Astrocyte (in vitro differentiated cells and primary cell): ENCODE data around the gene DNAH2. TPM values are rescaled to one million over a fixed set of nuclear protein-coding genes. Genes with fewer than 3 reads are reported as not detected.

ENCODE experiments used
- DNase-seq: peaks from one replicate; pipeline ENCODE4 v3.0.0-alpha.2; 2010; ENCODE audit warnings: low read depth
- FAIRE-seq: peaks from 2 replicates; lab custom pipeline; 2011; peaks lifted over from hg19 to GRCh38; lab: Jason Lieb, UNC
- H2AFZ ChIP-seq: 2 replicates; pipeline ENCODE4 v1.6.0; 2012; ENCODE audit warnings: low read depth, low read length, inconsistent platforms
- H3K27ac ChIP-seq: 2 replicates; pipeline ENCODE4 v1.5.1; 2011; ENCODE audit warnings: low read depth, low read length, inconsistent platforms
- H3K27me3 ChIP-seq: 2 replicates; pipeline ENCODE4 v1.6.0; 2011; ENCODE audit warnings: low read length, inconsistent platforms; ENCODE audit not compliant: insufficient read depth
- H3K36me3 ChIP-seq: 2 replicates; pipeline ENCODE4 v1.5.1; 2011; ENCODE audit warnings: low read length, inconsistent platforms; ENCODE audit not compliant: insufficient read depth
- H3K4me1 ChIP-seq: 2 replicates; pipeline ENCODE4 v1.5.1; 2011; ENCODE audit warnings: low read length, inconsistent platforms; ENCODE audit not compliant: insufficient read depth
- H3K4me2 ChIP-seq: 2 replicates; pipeline ENCODE4 v1.6.0; 2012; ENCODE audit warnings: low read length, inconsistent platforms
- H3K4me3 ChIP-seq: 2 replicates; pipeline ENCODE4 v1.5.1; 2011; ENCODE audit warnings: low read depth, mild to moderate bottlenecking, low read length, inconsistent platforms; ENCODE audit not compliant: insufficient read depth
- H3K79me2 ChIP-seq: 2 replicates; pipeline ENCODE4 v1.6.0; 2012; ENCODE audit warnings: mild to moderate bottlenecking, low read length, inconsistent platforms; ENCODE audit not compliant: insufficient read depth
- H3K9ac ChIP-seq: 2 replicates; pipeline ENCODE4 v1.6.0; 2012; ENCODE audit warnings: mild to moderate bottlenecking, low read length, inconsistent platforms
- H3K9me3 ChIP-seq: 2 replicates; pipeline ENCODE4 v1.5.1; 2012; ENCODE audit warnings: low read depth, mild to moderate bottlenecking, low read length, inconsistent platforms; ENCODE audit not compliant: insufficient read depth
- H4K20me1 ChIP-seq: 2 replicates; pipeline ENCODE4 v1.6.0; 2012; ENCODE audit warnings: low read length, inconsistent platforms; ENCODE audit not compliant: insufficient read depth
- H3K27ac Mint-ChIP-seq: one replicate; pipeline ENCODE4 v1.8.0; 2021; ENCODE audit warnings: mild to moderate bottlenecking, mixed read lengths; ENCODE audit not compliant: unreplicated experiment
- H3K27me3 Mint-ChIP-seq: one replicate; pipeline ENCODE4 v1.8.0; 2021; ENCODE audit warnings: low read depth, mixed read lengths; ENCODE audit not compliant: unreplicated experiment
- H3K36me3 Mint-ChIP-seq: one replicate; pipeline ENCODE4 v1.8.0; 2021; ENCODE audit warnings: low read depth, mixed read lengths; ENCODE audit not compliant: unreplicated experiment
- H3K4me1 Mint-ChIP-seq: one replicate; pipeline ENCODE4 v1.8.0; 2021; ENCODE audit warnings: low read depth, mixed read lengths; ENCODE audit not compliant: unreplicated experiment
- H3K4me3 Mint-ChIP-seq: one replicate; pipeline ENCODE4 v1.8.0; 2021; ENCODE audit warnings: mild to moderate bottlenecking, moderate library complexity, mixed read lengths; ENCODE audit not compliant: unreplicated experiment
- H3K9me3 Mint-ChIP-seq: one replicate; pipeline ENCODE4 v1.8.0; 2021; ENCODE audit warnings: mild to moderate bottlenecking, mixed read lengths; ENCODE audit not compliant: unreplicated experiment
- EZH2 ChIP-seq: IDR thresholded peaks from 2 replicates; pipeline ENCODE4 v1.6.1; 2012; ENCODE audit warnings: mild to moderate bottlenecking, low read length, inconsistent platforms; ENCODE audit not compliant: insufficient read depth
- total RNA-seq: library from RNA; stranded (reverse); gene quantifications from 2 replicates; pipeline ENCODE4 v1.2.1, GENCODE V29; 2021
- TF ChIP-seq, protein P1 (sequence below): IDR thresholded peaks from 2 replicates; pipeline ENCODE4 v1.5.1; 2011; ENCODE audit warnings: low read depth, mild to moderate bottlenecking, inconsistent platforms, low read length, moderate library complexity; ENCODE audit not compliant: insufficient read depth

DNAH2 gene
- total RNA-seq, 1 donor from 2014 or later: 0.11 TPM

- H3K79me2 ChIP-seq: peaks cover 12% of the 10 kb centered on the region
- no peak for TF ChIP-seq EZH2
- TF ChIP-seq, protein P1, sequence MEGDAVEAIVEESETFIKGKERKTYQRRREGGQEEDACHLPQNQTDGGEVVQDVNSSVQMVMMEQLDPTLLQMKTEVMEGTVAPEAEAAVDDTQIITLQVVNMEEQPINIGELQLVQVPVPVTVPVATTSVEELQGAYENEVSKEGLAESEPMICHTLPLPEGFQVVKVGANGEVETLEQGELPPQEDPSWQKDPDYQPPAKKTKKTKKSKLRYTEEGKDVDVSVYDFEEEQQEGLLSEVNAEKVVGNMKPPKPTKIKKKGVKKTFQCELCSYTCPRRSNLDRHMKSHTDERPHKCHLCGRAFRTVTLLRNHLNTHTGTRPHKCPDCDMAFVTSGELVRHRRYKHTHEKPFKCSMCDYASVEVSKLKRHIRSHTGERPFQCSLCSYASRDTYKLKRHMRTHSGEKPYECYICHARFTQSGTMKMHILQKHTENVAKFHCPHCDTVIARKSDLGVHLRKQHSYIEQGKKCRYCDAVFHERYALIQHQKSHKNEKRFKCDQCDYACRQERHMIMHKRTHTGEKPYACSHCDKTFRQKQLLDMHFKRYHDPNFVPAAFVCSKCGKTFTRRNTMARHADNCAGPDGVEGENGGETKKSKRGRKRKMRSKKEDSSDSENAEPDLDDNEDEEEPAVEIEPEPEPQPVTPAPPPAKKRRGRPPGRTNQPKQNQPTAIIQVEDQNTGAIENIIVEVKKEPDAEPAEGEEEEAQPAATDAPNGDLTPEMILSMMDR: no peak
- no peaks in the 10 kb centered on the region for H3K27me3 ChIP-seq
- no peak overlapping the region for H3K4me3 ChIP-seq
- no peak for FAIRE-seq
- no peak for DNase-seq
- Mint-ChIP-seq H3K27me3 (no peaks in the 10 kb centered on the region), H3K4me3 (no peak overlapping the region), H3K9me3 (no peaks in the 10 kb centered on the region), H3K4me1 (no peaks in the 10 kb centered on the region), H3K27ac (no peak overlapping the region), H3K36me3 (no peaks in the 10 kb centered on the region)
- H3K36me3 ChIP-seq: peaks cover 14% of the 10 kb centered on the region
- peaks cover 10% of the 10 kb centered on the region for H3K4me1 ChIP-seq
- H3K9me3 ChIP-seq: no peaks in the 10 kb centered on the region
- H3K9ac ChIP-seq: peak overlapping the region; percentile 25
- no peaks in the 10 kb centered on the region for H4K20me1 ChIP-seq
- no peak overlapping the region for H3K27ac ChIP-seq
- H2AFZ ChIP-seq: no peak overlapping the region
- H3K4me2 ChIP-seq: peak overlapping the region; percentile 12
These were observed 163.9 kb downstream of the DNAH2 start for GRCh38 chr17:7881276-7882054.

DNA sequence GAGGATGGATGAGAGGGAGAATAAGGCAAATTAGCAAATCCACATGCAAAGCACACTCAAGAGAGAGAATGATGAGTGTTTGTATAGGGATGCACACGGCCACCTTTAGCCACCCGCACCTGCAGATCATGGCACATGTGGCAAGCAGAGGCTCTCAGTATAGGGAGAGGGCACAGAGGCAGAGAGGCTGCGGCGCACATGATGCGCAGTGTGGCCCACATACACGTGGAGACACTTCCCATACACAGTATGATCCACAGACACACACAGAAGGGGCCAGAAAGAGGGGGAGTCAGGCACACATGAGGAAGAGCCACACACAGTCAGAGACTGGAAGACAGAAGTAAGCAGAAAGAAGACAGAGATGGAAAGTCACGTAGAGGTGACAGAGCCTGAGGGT, 164.5 kb downstream of the DNAH2 start:
- Mint-ChIP-seq H3K4me3 (no peak overlapping the region), H3K4me1 (no peaks in the 10 kb centered on the region), H3K27me3 (no peaks in the 10 kb centered on the region), H3K27ac (no peak overlapping the region), H3K36me3 (no peaks in the 10 kb centered on the region), H3K9me3 (no peaks in the 10 kb centered on the region)
- peak overlapping the region; percentile 12 for H3K4me2 ChIP-seq
- no peak overlapping the region for H3K4me3 ChIP-seq
- H3K27ac ChIP-seq: no peak overlapping the region
- peaks cover 14% of the 10 kb centered on the region for H3K36me3 ChIP-seq
- H3K9me3 ChIP-seq: no peaks in the 10 kb centered on the region
- no peaks in the 10 kb centered on the region for H4K20me1 ChIP-seq
- TF ChIP-seq EZH2: no peak
- DNase-seq (no peak), FAIRE-seq (no peak)
- H2AFZ ChIP-seq: no peak overlapping the region
- no peaks in the 10 kb centered on the region for H3K27me3 ChIP-seq
- peak overlapping the region; percentile 25 for H3K9ac ChIP-seq
- peaks cover 12% of the 10 kb centered on the region for H3K79me2 ChIP-seq
- H3K4me1 ChIP-seq: peaks cover 13% of the 10 kb centered on the region

DNA sequence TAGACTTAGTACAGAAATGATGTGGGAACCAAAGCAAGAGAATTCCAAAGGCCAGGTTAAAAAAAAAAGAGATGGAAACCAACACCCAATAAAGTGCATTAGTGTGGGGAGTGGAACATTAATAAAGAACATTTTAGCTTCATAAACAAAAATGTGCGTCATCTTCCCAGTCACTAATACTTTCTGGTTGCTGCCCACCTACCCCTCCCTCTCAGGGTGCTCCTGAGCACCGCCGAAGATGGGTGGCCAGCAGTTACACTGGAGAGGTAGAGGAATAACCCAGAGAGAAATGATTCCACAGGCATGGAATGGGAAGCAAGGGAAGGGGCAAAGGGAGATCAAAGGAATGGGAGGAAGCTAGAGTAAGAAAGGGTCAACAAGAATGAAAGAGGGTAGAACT, 165.1 kb downstream of the DNAH2 start:
- H3K4me1 Mint-ChIP-seq: no peaks in the 10 kb centered on the region
- H3K79me2 ChIP-seq: peaks cover 12% of the 10 kb centered on the region
- peaks cover 13% of the 10 kb centered on the region for H3K4me1 ChIP-seq
- H3K4me2 ChIP-seq: peak overlapping the region; percentile 12
- H4K20me1 ChIP-seq: no peaks in the 10 kb centered on the region
- H3K9me3 ChIP-seq: no peaks in the 10 kb centered on the region
- no peaks in the 10 kb centered on the region for H3K36me3 Mint-ChIP-seq
- peaks cover 14% of the 10 kb centered on the region for H3K36me3 ChIP-seq
- no peaks in the 10 kb centered on the region for H3K9me3 Mint-ChIP-seq
- DNase-seq (no peak), FAIRE-seq (no peak)
- H3K27ac ChIP-seq: no peak overlapping the region
- H3K4me3 Mint-ChIP-seq: no peak overlapping the region
- H3K27ac Mint-ChIP-seq: no peak overlapping the region
- no peak overlapping the region for H2AFZ ChIP-seq
- no peaks in the 10 kb centered on the region for H3K27me3 Mint-ChIP-seq
- H3K4me3 ChIP-seq: no peak overlapping the region
- no peak overlapping the region for H3K9ac ChIP-seq
- no peaks in the 10 kb centered on the region for H3K27me3 ChIP-seq
- TF ChIP-seq, protein P1: no peak
- no peak for TF ChIP-seq EZH2

Other genes with a start within 250 kb of the DNAH2 start
- gene ZBTB4, start 238.1 kb upstream of the DNAH2 start, total RNA-seq: 31.0 and 31.2 TPM in 2 replicates
- gene SLC35G6, start 236.3 kb upstream of the DNAH2 start, total RNA-seq: not detected in 2 replicates
- 143 and 151 TPM in 2 replicates for gene POLR2A, start 233.4 kb upstream of the DNAH2 start, total RNA-seq
- gene TNFSF12, start 168.7 kb upstream of the DNAH2 start, total RNA-seq: 2.4 and 3.4 TPM in 2 replicates
- 0.43 and 0.93 TPM in 2 replicates for gene TNFSF13, start 159.0 kb upstream of the DNAH2 start, total RNA-seq
- 51.4 and 58.7 TPM in 2 replicates for gene SENP3, start 155.8 kb upstream of the DNAH2 start, total RNA-seq
- 4.4 and 6.2 TPM in 2 replicates for gene CD68, start 138.1 kb upstream of the DNAH2 start, total RNA-seq
- 44.6 and 51.2 TPM in 2 replicates for gene MPDU1, start 133.9 kb upstream of the DNAH2 start, total RNA-seq
- gene SOX15, start 127.7 kb upstream of the DNAH2 start, total RNA-seq: 1.7 and 4.0 TPM in 2 replicates
- gene FXR2, start 102.8 kb upstream of the DNAH2 start, total RNA-seq: 54.3 and 60.2 TPM in 2 replicates
- gene SAT2, start 89.9 kb upstream of the DNAH2 start, total RNA-seq: 47.2 and 49.8 TPM in 2 replicates
- 0.79 and 1.4 TPM in 2 replicates for gene SHBG, start 87.6 kb upstream of the DNAH2 start, total RNA-seq
- gene ATP1B2, start 66.8 kb upstream of the DNAH2 start, total RNA-seq: 0.65 and 0.89 TPM in 2 replicates
- 94.4 and 100 TPM in 2 replicates for gene TP53, start 30.3 kb upstream of the DNAH2 start, total RNA-seq
- gene WRAP53, start 29.3 kb upstream of the DNAH2 start, total RNA-seq: 14.2 and 15.1 TPM in 2 replicates
- 7.0 and 7.6 TPM in 2 replicates for gene EFNB3, start 12.5 kb upstream of the DNAH2 start, total RNA-seq
- gene KDM6B, start 116.5 kb downstream of the DNAH2 start, total RNA-seq: 50.4 and 54.1 TPM in 2 replicates
- 25.3 and 33.7 TPM in 2 replicates for gene TMEM88, start 137.3 kb downstream of the DNAH2 start, total RNA-seq
- gene NAA38, start 139.8 kb downstream of the DNAH2 start, total RNA-seq: 56.2 and 60.2 TPM in 2 replicates
- 19.5 and 21.1 TPM in 2 replicates for gene CYB5D1, start 140.3 kb downstream of the DNAH2 start, total RNA-seq
- 109 and 111 TPM in 2 replicates for gene CHD3, start 171.0 kb downstream of the DNAH2 start, total RNA-seq
- 0.54 and 1.1 TPM in 2 replicates for gene RNF227, start 198.5 kb downstream of the DNAH2 start, total RNA-seq
- gene KCNAB3, start 212.1 kb downstream of the DNAH2 start, total RNA-seq: 1.0 and 1.4 TPM in 2 replicates
- gene TRAPPC1, start 214.2 kb downstream of the DNAH2 start, total RNA-seq: 184 and 188 TPM in 2 replicates
- gene CNTROB, start 214.5 kb downstream of the DNAH2 start, total RNA-seq: 22.3 and 25.3 TPM in 2 replicates